Prostate gland (tissue), 2 donors: Measurements from ENCODE around the gene REN.

Source experiments
- POLR2A ChIP-seq: fragments of 450-650 bp; IDR thresholded peaks from one replicate; pipeline ENCODE4 v1.6.1; 2016; ENCODE audit warnings: antibody characterized with exemption, mild to moderate bottlenecking
- POLR2AphosphoS5 ChIP-seq: sonication (generic); formaldehyde crosslinking; IDR thresholded peaks from one replicate; pipeline ENCODE4 v1.6.1; 2017; ENCODE audit warnings: antibody characterized with exemption
- TF ChIP-seq, protein P1 (sequence below), 4 experiments: fragments of 200-600 bp in 2 of 4; fragments of 450-650 bp in 2 of 4; sonication (generic) in 2 of 4; IDR thresholded peaks; 1 replicate in 3 of 4; 2 replicates in 1 of 4; pipeline ENCODE4 v1.5.1; 2016 to 2019; ENCODE audit warnings: antibody characterized with exemption in 4 of 4, mild to moderate bottlenecking in 2 of 4, moderate library complexity in 2 of 4

DNA sequence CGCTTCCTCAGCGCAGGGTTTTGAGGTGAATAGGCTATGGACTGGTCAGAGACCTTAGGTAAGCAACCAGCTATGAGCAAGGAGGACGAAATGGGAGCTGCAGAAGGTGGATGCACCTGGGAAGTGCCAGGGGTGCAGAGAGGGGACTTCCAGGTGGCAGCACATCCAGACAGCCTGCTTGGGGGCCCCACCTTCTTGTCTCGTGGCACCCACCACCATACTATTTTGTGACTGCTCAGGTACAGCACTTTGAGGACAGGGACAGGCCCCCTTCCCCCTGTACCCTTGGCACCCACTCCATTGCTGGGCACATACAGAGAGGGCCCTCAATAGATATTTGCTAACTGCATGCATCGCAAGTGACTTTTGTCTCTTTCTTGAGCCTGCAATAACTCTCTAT is 30.9 kb upstream of the REN start:
- TF ChIP-seq, protein P1, sequence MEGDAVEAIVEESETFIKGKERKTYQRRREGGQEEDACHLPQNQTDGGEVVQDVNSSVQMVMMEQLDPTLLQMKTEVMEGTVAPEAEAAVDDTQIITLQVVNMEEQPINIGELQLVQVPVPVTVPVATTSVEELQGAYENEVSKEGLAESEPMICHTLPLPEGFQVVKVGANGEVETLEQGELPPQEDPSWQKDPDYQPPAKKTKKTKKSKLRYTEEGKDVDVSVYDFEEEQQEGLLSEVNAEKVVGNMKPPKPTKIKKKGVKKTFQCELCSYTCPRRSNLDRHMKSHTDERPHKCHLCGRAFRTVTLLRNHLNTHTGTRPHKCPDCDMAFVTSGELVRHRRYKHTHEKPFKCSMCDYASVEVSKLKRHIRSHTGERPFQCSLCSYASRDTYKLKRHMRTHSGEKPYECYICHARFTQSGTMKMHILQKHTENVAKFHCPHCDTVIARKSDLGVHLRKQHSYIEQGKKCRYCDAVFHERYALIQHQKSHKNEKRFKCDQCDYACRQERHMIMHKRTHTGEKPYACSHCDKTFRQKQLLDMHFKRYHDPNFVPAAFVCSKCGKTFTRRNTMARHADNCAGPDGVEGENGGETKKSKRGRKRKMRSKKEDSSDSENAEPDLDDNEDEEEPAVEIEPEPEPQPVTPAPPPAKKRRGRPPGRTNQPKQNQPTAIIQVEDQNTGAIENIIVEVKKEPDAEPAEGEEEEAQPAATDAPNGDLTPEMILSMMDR (IDR thresholded peaks at IDR 0.05) = no peak
- TF ChIP-seq POLR2AphosphoS5 = no peak
- no peak for TF ChIP-seq POLR2A
